Endothelial cell of umbilical vein (primary cell): Measurements from ENCODE around the gene CNPPD1. TPM values are rescaled to one million over a fixed set of nuclear protein-coding genes. Genes with fewer than 3 reads are reported as not detected.

Experiments used
- BruUV-seq: library from RNA; stranded (reverse); fragments of 400-500 nt; replicated peaks from 2 replicates; lab custom pipeline; 2021; lab: Mats Ljungman, UMichigan
- CTCF ChIA-PET: fragments of 300-600, 350-600 bp; sonication (Branson Sonifier 250); formaldehyde crosslinking; loops from one replicate; lab custom pipeline; 2021; ENCODE audit warnings: antibody characterized with exemption, inconsistent platforms; lab: Charles Lee
- POLR2A ChIA-PET: fragments of 300-600, 350-600 bp; sonication (Branson Sonifier 250); formaldehyde crosslinking; loops from one replicate; lab custom pipeline; 2021; ENCODE audit warnings: antibody characterized with exemption, inconsistent platforms; lab: Charles Lee
- DNase-seq: peaks from one replicate; pipeline ENCODE4 v3.0.0-alpha.2; 2011; ENCODE audit warnings: low read depth, low spot score
- FAIRE-seq: peaks from 2 replicates; lab custom pipeline; 2011; peaks lifted over from hg19 to GRCh38; lab: Jason Lieb, UNC
- H2AFZ ChIP-seq: 2 replicates; pipeline ENCODE4 v1.6.0; 2012; ENCODE audit warnings: low read depth, low read length, control low read depth, inconsistent platforms
- H3K27ac ChIP-seq: 2 replicates; pipeline ENCODE4 v1.5.1; 2011; ENCODE audit warnings: low read depth, mild to moderate bottlenecking, control low read depth, low read length, moderate library complexity; ENCODE audit not compliant: insufficient read depth
- H3K27me3 ChIP-seq, 2 experiments: 2 replicates each; pipeline versions ENCODE4 v1.6.0 to v1.6.1; 2011; ENCODE audit warnings: low read length in 2 of 2, mixed read lengths in 1 of 2; ENCODE audit not compliant: control insufficient read depth in 2 of 2, insufficient read depth in 2 of 2
- H3K36me3 ChIP-seq, 2 experiments: 2 replicates in 1 of 2; 3 replicates in 1 of 2; pipeline ENCODE4 v1.5.1; 2011; ENCODE audit warnings: low read length in 2 of 2, mild to moderate bottlenecking in 1 of 2, moderate library complexity in 1 of 2; ENCODE audit not compliant: control insufficient read depth in 2 of 2, insufficient read depth in 2 of 2; ENCODE audit errors: extremely low read depth in 1 of 2
- H3K4me1 ChIP-seq: 3 replicates; pipeline ENCODE4 v1.5.1; 2011; ENCODE audit warnings: mild to moderate bottlenecking, low read length; ENCODE audit not compliant: control insufficient read depth, insufficient read depth; ENCODE audit errors: extremely low read depth
- H3K4me2 ChIP-seq: 2 replicates; pipeline ENCODE4 v1.6.1; 2011; ENCODE audit warnings: low read length, control low read depth, mixed read lengths; ENCODE audit not compliant: insufficient read depth
- H3K4me3 ChIP-seq, 3 experiments: fragments of 200-600 bp in 1 of 3; sonication (generic), shearing (Covaris generic) in 1 of 3; replicated peaks in 1 of 3; 2 replicates each; pipeline ENCODE4 v1.5.1; 2011 to 2016; ENCODE audit warnings: control low read depth in 3 of 3, low read length in 3 of 3, mild to moderate bottlenecking in 2 of 3, inconsistent platforms in 1 of 3, low read depth in 1 of 3, moderate library complexity in 1 of 3; ENCODE audit not compliant: insufficient read depth in 1 of 3
- H3K79me2 ChIP-seq: 2 replicates; pipeline ENCODE4 v1.6.0; 2012; ENCODE audit warnings: low read length, inconsistent platforms; ENCODE audit not compliant: control insufficient read depth, insufficient read depth
- H3K9ac ChIP-seq: replicated peaks from 2 replicates; pipeline ENCODE3; 2011; ENCODE audit warnings: low read length, control low read depth; ENCODE audit not compliant: insufficient read depth; ENCODE audit errors: extremely low read depth
- H3K9me1 ChIP-seq: replicated peaks from 3 replicates; pipeline ENCODE4 v1.6.0; 2011; ENCODE audit warnings: mild to moderate bottlenecking, low read length; ENCODE audit not compliant: control insufficient read depth, insufficient read depth; ENCODE audit errors: extremely low read depth
- H3K9me3 ChIP-seq: replicated peaks from 2 replicates; pipeline ENCODE4 v1.5.1; 2012; ENCODE audit warnings: low read length, inconsistent platforms; ENCODE audit not compliant: control insufficient read depth, insufficient read depth
- H4K20me1 ChIP-seq: replicated peaks from 2 replicates; pipeline ENCODE3; 2011; ENCODE audit warnings: mild to moderate bottlenecking, low read length; ENCODE audit not compliant: control insufficient read depth, insufficient read depth; ENCODE audit errors: extremely low read depth
- JUN ChIP-seq: IDR thresholded peaks from 2 replicates; pipeline ENCODE4 v1.6.1; 2011; ENCODE audit warnings: borderline replicate concordance, low read depth; ENCODE audit not compliant: insufficient read length, insufficient read depth
- MYC ChIP-seq: IDR thresholded peaks from one replicate; pipeline ENCODE4 v1.6.1; 2011; ENCODE audit warnings: mild to moderate bottlenecking, low read depth, low read length
- POLR2AphosphoS5 ChIP-seq: IDR thresholded peaks from 2 replicates; pipeline ENCODE4 v1.6.1; 2012; ENCODE audit warnings: low read depth, mild to moderate bottlenecking, control low read depth, low read length, moderate library complexity; ENCODE audit not compliant: insufficient read depth
- dilution Hi-C: fragments of 300-500 bp; cut with MboI; formaldehyde crosslinking; loops from one replicate; pipeline ENCODE4 v1.15.0; 2019; ENCODE audit warnings: low sequenced_read_pairs; ENCODE audit not compliant: extremely low pct_ligation_motif_present
- intact Hi-C: fragments of 100-400 bp; cut with micrococcal nuclease; formaldehyde crosslinking; loops from one replicate; pipeline ENCODE4 v1.10.0; 2022
- polyA plus RNA-seq, 4 experiments: library from polyadenylated mRNA; depleted of rRNA in 3 of 4; stranded (reverse) in 3 of 4; unstranded in 1 of 4; fragments of >200 nt; gene quantifications; 2 replicates each; pipeline versions ENCODE4 v1.2.1 to v1.2.3, GENCODE V29; 2011 to 2012; ENCODE audit warnings: missing spikeins in 1 of 4
- total RNA-seq: library from RNA; stranded (reverse); gene quantifications from 2 replicates; pipeline ENCODE4 v1.2.3, GENCODE V29; 2021
- TF ChIP-seq, protein P1 (sequence below): IDR thresholded peaks from 2 replicates; pipeline ENCODE4 v1.6.1; 2011; ENCODE audit not compliant: insufficient read depth, insufficient read length
- TF ChIP-seq, protein P2 (sequence below), 2 donors: IDR thresholded peaks; 1 replicate in 1 of 2; 2 replicates in 1 of 2; pipeline ENCODE4 v1.5.1; 2011; ENCODE audit warnings: low read length in 2 of 2, mild to moderate bottlenecking in 2 of 2, moderate library complexity in 2 of 2, control low read depth in 1 of 2, inconsistent platforms in 1 of 2, low read depth in 1 of 2; ENCODE audit not compliant: insufficient read depth in 1 of 2; ENCODE audit errors: extremely low read depth in 1 of 2

Gene CNPPD1
- total and polyA plus RNA-seq, 2 donors (not counting 3 experiments of a cell fraction or from before 2014, with no cell fraction given) = 44.0 to 55.7 TPM

DNA sequence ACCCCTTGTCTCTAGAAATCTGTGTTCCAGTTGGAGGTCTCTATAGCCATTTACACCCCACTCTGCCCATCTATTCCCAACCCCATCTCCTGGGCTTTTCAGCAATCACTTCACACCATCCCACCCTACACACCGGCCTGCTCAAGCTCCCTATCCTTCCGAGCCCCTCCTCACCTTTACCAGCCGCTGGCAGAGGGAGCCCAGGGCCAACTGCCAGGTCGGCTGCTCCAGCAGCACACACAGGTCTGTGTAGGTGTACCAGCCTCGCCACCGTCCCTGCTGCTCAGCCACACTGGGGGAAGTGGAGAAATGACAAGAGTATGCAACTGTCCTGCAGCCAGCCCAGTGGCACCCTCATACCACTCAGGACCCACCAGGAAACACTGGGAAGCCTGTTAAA is 3.5 kb downstream of the CNPPD1 start:
- H3K36me3 ChIP-seq = peaks cover 0 to 19% of the 10 kb centered on the region in 2 experiments
- H3K79me2 ChIP-seq = peaks cover 6% of the 10 kb centered on the region
- no peaks in the 10 kb centered on the region for H3K9me3 ChIP-seq
- no peak overlapping the region for H3K27ac ChIP-seq
- H3K4me3 ChIP-seq = no peak overlapping the region
- DNase-seq (no peak), FAIRE-seq (no peak)
- TF ChIP-seq, protein P1, sequence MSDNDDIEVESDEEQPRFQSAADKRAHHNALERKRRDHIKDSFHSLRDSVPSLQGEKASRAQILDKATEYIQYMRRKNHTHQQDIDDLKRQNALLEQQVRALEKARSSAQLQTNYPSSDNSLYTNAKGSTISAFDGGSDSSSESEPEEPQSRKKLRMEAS = no peak
- BruUV-seq = no TSS peak
- no peaks in the 10 kb centered on the region for H3K27me3 ChIP-seq
- POLR2A ChIA-PET = no interaction called here
- H3K9ac ChIP-seq = no peak overlapping the region
- intact Hi-C loops (no loop called here), dilution Hi-C loops (no loop called here)
- H2AFZ ChIP-seq = no peak overlapping the region
- CTCF ChIA-PET = interaction anchor here (2.9 to 5.2 kb wide), 2 partner anchors 122 to 144 kb away, joined by 9 to 32 read pairs; no protein-coding TSS in a partner anchor
- peaks cover 8% of the 10 kb centered on the region for H3K4me1 ChIP-seq
- H3K4me2 ChIP-seq = no peak overlapping the region
- H4K20me1 ChIP-seq = peaks cover 3% of the 10 kb centered on the region
- H3K9me1 ChIP-seq = no peaks in the 10 kb centered on the region

DNA sequence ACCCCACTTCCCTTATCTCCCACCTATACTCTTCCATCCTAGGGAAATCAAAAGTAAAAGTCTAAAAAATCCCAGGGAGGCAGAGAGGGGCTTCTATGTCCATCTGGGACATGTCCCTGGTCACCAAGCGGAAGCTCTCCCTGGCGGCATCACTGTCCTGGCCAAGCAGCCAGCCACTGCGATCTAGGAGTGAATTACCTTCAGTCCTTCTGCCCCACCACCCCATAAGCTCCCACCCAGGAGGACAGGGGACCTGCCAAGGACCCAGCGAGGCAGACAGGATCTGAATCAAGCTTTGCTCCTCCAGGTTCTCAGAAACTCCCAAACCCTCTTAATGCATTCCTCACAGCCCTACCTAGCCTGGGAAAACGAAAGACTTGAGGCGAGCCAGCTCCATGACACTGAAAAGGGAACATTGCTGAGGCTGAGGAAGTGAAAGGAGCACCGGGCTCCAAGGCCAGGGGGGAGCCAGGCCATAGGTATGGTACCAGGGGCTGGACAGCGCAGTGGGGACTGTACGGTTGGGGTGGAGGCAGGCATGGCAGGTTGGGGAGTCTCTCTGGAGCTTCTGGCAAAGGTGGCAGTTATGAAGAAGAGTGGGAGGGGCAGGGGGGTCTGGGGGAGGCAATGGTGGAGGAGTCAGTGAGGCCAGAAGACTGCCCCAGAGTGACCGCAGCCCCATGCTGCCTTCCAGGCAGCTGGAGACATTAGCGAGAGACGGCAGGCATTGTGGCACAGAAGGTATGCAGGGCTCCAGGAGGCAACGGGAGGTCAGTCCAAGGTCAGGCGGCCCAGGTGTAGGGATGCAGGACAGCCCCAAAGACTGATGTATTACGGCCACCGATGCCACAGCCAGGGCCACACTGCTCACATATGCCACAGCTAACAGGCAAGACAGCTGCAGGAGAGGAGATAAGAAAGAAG is 4.2 kb downstream of the CNPPD1 start:
- POLR2A ChIA-PET = no interaction called here
- no peaks in the 10 kb centered on the region for H3K9me3 ChIP-seq
- peaks cover 0 to 19% of the 10 kb centered on the region in 2 experiments for H3K36me3 ChIP-seq
- no peak overlapping the region for H3K9ac ChIP-seq
- no TSS peak for BruUV-seq
- H3K4me2 ChIP-seq = no peak overlapping the region
- dilution Hi-C loops (no loop called here), intact Hi-C loops (no loop called here)
- H2AFZ ChIP-seq = no peak overlapping the region
- H4K20me1 ChIP-seq = peaks cover 3% of the 10 kb centered on the region
- H3K27ac ChIP-seq = no peak overlapping the region
- no peak overlapping the region for H3K4me3 ChIP-seq
- CTCF ChIA-PET = interaction anchor here (0.6 to 5.2 kb wide), 9 partner anchors 8 to 143 kb away, joined by 3 to 32 read pairs (median 10); partner anchors contain the start of genes NHEJ1 and ZFAND2B
- H3K79me2 ChIP-seq = peaks cover 6% of the 10 kb centered on the region
- peaks cover 6% of the 10 kb centered on the region for H3K4me1 ChIP-seq
- TF ChIP-seq JUN (no peak), POLR2AphosphoS5 (no peak), MYC (no peak)
- TF ChIP-seq, protein P2, sequence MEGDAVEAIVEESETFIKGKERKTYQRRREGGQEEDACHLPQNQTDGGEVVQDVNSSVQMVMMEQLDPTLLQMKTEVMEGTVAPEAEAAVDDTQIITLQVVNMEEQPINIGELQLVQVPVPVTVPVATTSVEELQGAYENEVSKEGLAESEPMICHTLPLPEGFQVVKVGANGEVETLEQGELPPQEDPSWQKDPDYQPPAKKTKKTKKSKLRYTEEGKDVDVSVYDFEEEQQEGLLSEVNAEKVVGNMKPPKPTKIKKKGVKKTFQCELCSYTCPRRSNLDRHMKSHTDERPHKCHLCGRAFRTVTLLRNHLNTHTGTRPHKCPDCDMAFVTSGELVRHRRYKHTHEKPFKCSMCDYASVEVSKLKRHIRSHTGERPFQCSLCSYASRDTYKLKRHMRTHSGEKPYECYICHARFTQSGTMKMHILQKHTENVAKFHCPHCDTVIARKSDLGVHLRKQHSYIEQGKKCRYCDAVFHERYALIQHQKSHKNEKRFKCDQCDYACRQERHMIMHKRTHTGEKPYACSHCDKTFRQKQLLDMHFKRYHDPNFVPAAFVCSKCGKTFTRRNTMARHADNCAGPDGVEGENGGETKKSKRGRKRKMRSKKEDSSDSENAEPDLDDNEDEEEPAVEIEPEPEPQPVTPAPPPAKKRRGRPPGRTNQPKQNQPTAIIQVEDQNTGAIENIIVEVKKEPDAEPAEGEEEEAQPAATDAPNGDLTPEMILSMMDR (IDR thresholded peaks at IDR 0.05; ENCODE audit: extremely low read depth in 1 of 2, insufficient read depth in 1 of 2, low read depth in 1 of 2, low read length in 2 of 2) = no peak
- FAIRE-seq (no peak), DNase-seq (no peak)
- no peaks in the 10 kb centered on the region for H3K27me3 ChIP-seq
- no peaks in the 10 kb centered on the region for H3K9me1 ChIP-seq
